GM21576 (cell line): Measurements from ENCODE around the gene RNF187.
"Not testable (repeated sequence)": the region's sequence is repeated elsewhere in the genome, so short reads cannot be mapped to it uniquely, and the experiment has no call there.

Experiments used
- ATAC-seq: cut with Tn5 transposase; IDR thresholded peaks from one replicate; pipeline ENCODE4 v1.9.1; 2021; ENCODE audit warnings: mild to moderate bottlenecking, moderate library complexity; ENCODE audit not compliant: unreplicated experiment

Gene RNF187

DNA sequence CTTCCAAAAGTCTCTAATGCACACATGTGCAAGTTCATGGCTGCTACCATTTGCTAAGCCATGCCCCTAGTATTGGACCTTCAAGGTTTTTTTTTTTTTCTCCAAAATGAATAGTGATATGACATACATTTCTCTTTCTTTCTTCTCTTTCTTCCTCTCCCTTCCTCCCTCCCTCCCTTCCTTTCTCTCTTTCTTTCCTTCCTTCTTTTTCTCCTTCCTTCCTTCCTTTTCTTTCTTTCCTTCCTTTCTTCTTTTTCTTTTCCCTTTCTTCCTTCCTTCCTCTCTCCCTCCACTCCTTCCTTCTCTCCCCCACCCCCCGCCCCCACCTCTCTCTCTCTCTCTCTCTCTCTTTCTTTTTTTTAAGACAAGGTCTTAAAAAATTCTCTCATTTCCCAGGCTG lies 3.4 kb upstream of the RNF187 start:
- ATAC-seq = no peak

DNA sequence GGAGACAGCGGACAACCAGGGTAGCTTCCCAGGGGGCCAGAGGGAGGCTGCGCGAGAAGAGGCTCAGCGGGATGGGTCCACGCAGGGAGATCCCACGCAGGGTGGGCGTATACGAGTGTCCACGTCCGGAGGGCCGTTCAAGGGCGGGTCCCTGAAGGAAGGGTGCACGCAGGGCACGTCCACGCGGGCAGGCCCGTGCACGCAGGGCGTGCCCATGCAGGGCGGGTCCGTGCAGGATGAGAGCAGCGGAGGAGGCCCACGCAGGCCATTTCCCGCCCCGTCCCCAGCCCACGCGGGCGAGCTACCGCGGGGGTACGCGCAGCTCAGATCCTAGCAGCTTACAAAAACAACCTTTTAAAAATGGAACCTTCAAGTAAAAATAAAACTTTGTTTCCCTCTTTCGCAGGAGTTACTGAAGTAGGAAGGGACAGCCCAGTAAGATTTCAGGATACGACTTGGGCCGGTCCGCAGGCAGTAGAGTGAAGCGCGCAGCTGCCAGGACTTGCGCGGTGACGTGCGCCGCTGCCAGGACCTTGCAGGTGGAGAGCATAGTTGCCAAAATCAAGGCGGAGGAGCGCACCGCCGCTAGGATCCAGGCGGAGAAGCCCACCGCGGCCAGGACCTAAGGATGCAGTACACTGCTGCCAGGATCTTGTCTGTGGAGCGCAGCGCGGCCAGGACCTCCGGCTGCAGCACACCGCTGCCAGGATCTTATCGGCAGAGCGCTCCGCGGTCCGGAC lies 416 bp upstream of the RNF187 start:
- ATAC-seq = peak; percentile 48

DNA sequence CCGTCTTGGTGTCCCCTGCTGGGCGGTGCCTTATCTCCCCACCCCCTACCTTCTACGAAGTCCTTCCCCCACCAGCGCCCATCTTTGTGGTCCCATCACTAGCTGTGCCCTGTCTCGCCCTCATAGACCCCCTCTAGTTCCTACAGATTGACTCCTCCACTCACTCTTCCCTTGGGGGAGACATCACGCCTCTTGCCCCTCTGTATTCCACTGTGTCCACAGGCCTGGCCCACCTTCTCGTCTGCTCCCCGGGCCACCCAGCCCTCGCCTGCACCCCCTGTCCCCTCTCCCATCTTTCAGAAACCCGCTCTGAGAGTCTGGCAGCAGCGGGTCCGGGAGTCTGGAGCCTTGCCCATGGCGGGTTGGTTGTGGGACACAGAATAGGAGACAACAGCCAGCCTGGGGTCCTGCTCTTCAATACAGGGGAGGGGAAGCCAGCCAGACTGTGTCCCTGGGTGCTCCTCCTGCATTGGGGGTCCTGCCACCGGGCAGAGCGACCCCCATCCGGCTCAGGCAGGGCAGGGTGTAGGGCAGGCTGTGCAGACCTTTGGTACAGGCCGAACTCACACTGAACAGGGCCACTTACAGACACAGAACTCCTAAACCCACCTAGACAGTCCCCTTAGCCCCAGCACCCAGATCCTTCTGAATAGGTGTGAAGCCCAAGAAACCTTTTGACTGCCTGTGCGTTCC lies 1.1 kb downstream of the RNF187 start:
- ATAC-seq = no peak

DNA sequence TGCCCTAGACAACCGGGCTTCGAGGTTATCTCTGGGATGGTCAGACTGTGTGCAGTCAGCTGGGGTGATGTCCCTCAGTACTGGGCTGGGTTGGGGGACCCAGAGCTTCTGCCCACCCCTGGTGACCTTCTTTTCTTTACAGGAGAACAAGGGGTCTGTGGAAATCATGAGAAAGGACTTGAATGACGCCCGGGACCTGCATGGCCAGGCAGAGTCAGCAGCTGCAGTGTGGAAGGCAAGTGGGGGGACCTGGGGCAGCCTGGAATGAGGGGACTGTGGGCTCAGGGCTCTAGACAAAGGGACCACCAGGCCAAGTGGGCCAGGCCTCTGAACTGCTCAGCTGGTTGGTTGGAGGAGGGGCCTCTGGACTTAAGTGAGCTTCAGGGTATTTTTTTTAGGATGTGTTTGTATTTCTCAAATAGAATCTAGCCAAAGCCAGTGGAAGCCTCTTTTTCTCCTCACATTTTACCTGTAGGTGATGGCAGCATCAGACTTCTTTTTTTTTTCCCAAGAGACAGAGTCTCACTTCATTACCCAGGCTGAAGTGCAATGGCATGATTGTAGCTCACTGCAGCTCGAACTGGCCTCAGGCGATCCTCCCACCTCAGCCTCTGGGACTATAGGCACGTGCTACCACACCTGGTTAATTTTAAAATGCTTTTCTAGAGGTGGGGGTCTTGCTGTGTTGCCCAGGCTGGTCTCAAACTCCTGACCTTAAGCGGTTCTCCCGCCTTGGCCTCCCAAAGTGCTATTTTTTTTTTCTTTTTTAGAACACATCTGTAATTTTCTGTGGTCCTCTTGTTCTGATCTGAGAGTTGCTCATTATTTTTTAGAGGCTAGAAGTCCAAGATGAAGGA lies 1.9 kb downstream of the RNF187 start:
- ATAC-seq = no peak

DNA sequence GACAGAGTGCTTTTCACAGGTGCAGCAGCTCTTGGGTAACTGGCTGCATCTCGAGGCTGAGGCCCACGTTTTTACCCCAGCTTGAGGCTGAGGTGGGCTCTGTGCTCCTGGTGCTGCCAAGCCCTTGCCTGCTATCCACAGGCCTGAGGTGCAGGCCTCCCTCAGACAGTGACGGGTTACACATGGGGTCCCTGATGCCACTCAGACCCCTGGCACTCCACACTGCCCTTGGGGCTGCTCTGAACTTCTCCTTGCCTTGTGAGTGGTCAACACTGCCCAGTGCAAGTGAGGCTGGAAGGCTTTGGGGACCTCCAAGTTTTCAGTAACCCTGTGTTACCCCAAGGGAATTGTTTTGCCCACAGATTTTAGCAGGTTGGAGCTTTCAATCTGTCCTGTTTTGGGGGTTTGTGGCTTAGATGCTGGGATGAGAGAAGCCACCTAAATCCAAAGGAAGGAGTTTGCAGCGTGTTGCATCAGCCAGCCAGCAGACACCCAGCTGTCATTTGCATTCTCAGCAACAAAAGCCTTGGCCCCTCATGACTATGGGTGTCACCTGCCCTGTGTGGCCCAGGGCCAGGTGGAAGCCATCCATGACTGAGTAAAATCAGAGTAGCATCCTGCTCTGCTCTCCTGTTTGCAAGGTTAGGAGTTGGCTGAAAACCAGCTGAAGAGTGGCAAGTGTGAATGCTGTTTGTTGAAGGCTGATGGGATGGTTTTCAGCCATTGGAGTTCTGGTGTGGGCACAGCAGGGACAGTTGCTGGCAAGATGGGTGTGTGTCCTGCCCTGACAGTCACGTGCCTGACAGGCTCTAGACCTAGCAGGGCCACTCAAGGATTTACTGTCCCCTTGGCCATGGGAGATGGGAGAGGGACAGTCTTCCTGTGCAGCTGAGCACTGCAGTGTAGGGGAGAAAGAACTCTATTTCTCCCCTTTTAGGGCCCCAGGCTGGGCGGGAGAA lies 3.2 kb downstream of the RNF187 start:
- no peak for ATAC-seq

DNA sequence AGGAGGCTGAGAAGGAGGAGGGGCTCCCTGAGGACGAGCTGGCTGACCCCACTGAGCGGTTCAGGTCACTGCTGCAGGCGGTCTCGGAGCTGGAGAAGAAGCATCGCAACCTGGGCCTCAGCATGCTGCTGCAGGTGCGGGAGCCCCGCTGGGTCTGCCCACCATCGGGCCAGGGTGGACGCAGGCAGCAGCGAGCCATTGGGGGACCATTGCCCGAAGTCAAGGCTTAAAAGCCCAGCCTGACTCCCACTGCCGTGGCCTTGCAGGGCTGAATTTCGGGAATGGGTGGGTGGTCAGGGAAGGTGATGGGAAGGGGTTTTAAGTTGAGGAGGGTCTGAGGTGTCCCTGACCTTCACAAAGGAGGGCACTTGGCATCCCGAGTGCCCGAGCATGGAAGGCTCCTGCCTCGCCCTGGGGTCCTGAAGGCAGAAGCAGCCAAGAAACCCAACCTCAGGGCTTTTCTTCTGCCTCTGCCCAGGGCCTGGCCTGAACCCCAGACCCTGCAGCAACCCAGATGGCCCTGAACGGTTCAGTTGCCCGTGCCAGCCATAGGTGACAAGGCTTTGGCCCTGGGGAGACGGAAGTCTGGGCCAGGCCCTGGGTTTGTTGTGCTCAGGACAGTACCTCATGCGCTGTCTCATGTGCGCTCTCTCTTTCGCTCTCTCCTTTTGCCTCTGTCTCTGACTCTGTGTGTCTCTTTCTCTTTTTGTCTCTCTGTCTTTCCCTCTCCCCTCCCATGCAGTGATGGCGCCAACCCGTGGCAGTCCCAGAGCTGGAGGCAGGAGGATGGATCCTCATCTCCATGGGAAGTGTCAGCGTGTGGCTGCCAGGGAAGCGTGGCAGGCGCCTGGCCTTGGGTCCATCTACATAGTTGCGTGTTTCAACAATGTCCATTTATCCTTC lies 6.2 kb downstream of the RNF187 start:
- no peak for ATAC-seq

DNA sequence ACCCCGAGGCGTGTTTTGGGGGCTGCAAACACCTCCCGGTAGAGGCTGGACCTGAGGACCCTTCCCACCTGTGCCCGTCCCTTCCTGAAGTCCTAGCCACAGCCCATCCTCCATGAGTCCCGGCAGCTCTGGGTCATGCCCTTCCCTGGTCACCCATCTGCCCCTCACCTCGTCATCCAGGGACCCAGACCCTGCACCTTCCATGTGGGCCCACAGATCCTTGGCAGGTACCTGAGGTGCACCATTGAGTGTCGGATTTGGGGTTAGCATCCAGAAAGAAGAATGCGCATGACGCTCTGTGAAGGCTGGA lies 6.8 kb downstream of the RNF187 start:
- ATAC-seq = no peak

DNA sequence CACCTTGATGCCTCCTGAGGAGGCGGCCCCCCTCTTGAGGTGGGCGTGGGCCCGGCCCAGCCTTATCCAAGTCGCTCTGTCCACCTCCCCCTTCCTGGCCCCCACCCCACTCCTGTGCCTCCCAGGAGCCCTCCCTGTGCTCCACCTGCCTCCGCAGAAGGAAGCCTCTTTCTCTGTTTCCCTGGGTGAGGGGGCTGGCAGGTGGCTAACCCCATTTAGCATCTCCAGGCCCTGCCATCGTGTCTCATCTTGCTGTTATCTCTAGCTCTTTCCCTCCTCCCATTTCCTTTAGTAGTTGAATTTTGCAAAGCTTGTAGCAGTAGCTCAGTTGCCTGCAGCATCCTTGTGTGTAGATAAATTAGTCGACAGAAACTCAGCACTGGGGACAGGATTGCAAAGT lies 7.2 kb downstream of the RNF187 start:
- no peak for ATAC-seq

DNA sequence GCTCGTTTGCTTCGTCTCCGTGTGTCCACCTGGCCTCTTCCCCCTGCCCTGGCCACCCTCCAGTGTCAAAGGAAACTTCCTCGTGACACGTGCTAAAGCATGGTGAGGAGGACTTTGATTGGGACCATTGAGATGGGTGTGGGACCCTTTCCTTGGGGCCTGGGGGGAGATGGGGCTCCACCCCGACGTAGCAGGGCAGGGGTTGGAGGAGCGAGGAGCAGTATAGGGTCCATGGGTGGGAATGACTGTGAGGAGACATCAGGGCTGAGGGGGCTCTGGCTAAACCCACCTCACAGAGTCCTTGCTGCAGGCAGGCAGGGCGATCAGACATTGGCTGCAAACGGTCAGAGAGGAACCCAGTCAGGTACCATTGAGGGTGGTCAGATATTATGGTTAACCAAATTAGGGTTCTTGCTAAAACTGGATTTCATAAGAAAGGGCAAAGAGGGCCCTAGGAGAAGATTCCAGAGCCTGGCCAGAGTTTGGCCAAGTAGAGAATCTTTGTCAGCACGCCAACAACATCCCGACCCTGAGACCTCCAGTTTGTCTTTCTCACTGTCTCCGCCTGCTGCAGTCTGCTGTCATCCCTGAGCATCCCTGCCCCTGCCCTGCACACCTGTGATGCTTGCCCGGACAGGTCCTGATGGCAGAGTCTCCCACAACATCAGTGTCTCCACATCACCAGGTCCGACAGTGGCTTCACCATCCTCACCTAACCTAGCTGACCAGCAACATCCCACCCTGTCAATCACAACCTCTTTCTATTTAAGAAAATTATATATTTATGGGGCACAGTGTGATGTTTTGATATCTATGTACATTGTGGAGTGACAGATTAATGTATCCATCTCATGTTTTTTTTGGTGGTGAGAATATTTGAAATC lies 8.0 kb downstream of the RNF187 start:
- ATAC-seq = no peak

DNA sequence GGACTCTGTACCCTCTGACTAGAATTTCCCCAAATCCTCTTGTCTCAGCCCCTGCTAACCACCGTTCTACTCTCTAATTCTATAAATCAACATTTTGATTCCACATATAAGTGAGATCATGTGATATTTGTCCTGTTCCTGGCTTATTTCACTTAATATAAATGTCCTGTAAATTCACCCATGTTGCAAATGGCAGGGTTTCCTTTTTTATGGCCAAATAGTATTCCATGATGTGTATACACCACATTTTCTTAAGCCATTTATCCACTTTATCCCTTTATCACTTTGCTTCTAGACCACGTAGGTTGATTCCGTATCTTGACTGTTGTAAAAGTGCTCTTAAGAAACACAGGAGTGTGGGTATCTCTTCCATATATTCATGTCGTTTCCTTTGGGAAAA lies 8.9 kb downstream of the RNF187 start:
- no peak for ATAC-seq

DNA sequence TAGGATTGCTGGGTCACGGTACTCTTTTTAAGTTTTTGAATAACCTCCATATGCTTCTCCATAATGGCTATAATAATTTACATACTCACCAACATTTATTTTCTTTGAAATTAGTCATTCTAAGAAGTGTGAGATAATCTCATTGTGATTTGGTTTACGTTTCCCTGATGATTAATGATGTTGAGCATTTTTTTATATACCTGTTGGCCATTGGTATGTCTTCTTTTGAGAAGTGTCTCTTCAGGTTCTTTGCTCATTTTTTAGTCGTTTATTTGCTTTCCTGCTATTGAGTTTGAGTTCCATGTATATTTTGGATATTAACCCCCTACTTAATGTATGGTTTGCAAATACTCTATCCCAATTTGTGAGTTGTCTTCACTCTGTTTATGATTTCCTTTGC lies 9.3 kb downstream of the RNF187 start:
- ATAC-seq = no peak

DNA sequence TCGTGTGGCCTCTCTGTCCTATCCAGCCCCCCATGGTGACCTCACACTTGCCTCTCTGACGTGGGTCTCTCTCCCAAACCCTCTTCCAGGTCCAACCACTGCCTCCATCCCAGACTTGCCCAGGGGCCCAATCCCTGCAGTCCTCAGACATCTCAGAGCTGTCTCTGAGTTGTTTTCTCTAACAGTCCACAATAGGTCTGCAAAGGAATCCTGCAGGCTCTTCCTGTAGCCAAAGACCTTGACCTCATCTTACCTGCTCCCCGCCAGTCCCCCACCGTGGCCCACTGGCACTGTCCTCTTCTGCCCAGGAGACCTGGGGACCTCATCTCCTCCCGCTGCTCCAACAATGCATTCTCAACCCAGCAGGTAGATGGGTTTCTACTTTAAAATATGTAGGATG lies 10.0 kb downstream of the RNF187 start:
- ATAC-seq = no peak

DNA sequence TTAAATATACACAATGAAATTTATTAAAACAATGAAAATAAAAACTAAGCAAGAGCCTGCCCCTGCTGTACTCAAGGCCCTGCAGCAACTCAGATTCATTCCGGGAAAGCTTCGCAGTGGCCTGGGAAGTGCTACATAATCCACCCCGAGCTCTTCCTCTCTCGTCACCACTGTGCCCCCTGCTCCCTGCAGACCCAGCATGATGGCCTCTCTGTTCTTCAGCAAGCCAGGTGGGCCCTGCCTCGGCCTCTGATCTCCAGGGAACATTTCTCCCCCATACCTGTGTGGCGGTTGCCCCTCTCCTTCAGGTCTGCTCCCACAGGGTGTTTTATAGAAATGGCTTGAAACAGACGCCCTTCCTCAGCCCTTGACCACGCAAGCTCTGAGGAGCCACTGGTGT lies 10.6 kb downstream of the RNF187 start:
- ATAC-seq = no peak

DNA sequence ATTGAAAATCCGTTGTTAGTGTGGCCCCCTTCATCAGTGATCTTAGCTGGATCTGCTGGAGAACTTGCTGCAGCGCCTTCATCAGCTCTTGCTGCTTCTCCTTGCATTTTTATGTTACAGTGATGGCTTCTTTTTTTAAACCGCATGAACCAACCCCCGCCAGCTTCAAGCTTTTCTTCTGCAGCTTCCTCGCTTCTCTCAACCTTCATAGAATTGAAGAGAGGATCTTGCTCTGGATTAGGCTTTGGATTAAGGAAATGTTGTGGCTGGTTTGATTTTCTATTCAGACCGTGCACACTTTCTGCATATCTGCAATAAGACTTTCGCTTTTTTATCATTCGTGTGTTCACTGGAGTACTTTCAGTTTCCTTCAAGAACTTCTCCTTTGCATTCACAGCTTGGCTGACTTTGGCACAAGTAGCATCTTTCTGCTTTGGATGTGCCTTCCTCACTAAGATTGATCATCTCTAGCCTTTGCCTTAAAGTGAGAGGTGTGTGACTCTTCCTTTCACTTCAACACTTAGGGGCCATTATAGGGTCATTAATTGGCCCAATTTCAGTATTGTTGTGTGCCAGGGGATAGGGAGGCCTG lies 13.1 kb downstream of the RNF187 start:
- no peak for ATAC-seq

DNA sequence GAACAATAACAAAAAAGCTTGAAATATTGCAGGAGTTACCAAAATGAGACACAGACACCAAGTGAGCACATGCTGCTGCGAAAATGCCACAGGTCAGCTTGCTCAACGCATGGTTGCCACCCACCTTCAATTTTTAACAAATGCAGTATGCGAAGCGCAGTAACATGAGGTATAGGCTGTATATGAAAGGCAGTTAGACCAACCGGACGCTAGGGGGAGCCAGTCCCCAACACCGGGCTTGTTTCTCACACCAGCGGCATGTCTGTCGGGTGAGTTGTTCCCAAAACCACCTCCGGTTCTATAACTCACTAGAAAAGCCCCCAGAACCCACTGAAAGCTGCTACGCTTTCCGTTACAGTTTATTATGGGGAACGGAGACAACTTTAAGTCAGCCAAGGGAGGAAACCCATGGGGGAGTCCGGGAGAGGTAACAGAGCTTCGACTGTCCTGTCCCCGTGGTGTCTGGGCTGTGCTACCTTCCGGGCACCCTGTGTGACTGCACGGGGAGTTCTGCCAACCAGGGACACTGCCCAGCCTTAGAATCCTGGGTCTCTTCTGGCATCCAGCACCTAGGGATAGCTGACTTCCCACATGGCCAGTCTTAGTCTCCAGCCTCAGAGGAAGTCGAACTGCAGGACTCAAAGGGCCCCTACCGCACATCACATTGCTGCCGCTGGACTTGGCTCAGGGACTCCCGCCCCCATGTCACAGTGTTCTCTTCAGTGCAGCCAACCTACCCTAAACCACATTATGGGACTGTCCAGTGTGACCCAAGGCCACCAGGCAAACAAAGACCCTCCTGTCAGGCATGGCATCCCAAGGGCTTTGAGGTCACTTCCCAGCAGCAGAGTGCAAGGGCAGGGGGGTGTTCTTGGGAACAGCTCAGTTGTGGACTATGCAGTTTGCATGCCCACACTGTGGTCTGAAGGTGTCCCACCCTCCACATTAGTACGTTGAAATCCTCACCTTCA lies 14.0 kb downstream of the RNF187 start:
- peak; percentile 92 for ATAC-seq

DNA sequence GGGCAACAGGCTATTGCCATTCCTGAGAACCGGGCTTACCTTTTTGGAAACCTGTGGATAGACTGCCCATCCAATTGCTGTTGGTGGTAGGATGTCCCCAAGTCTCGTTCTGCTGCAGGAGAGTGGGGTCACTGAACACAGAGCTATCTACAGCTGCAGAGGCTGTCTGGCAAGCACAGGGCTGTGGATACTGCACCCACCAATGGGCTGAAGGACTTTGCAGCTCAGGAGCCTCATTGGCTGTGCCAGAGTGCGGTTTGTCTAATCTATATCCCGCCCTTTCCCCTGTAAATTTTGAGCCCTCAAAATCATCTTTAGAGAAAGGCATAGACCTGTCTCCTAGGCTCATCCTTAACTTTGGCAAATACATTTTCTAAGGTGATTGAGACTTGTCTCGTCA lies 15.3 kb downstream of the RNF187 start:
- no peak for ATAC-seq

DNA sequence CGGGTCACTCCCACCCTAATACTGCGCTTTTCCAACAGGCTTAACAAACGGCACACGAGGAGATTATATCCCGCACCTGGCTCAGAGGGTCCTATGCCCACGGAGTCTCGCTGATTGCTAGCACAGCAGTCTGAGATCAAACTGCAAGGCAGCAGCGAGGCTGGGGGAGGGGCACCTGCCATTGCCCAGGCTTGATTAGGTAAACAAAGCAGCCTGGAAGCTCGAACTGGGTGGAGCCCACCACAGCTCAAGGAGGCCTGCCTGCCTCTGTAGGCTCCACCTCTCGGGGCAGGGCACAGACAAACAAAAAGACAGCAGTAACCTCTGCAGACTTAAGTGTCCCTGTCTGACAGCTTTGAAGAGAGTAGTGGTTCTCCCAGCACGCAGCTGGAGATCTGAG lies 18.8 kb downstream of the RNF187 start:
- ATAC-seq = not testable (repeated sequence)
